Panc1 (cell line): Measurements from ENCODE around the gene LGI4. TPM values are rescaled to one million over a fixed set of nuclear protein-coding genes. Genes with fewer than 3 reads are reported as not detected.
"Not testable (repeated sequence)": the region's sequence is repeated elsewhere in the genome, so short reads cannot be mapped to it uniquely, and the experiment has no call there.

Experiments used
- ATAC-seq: fragments of 200-7000 bp; cut with Tn5 transposase; 2 replicates; pipeline ENCODE4 v1.9.1; 2020; ENCODE audit warnings: mild to moderate bottlenecking, moderate library complexity
- BruUV-seq: library from RNA; stranded (reverse); fragments of 400-500 nt; replicated peaks from 2 replicates; lab custom pipeline; 2021; lab: Mats Ljungman, UMichigan
- CTCF ChIA-PET: fragments of 300-600 bp; sonication (Branson Sonifier 250); formaldehyde crosslinking; loops from one replicate; lab custom pipeline; 2022; ENCODE audit warnings: antibody characterized with exemption; lab: Charles Lee
- POLR2A ChIA-PET: fragments of 300-600 bp; sonication (Branson Sonifier 250); formaldehyde crosslinking; loops from one replicate; lab custom pipeline; 2022; ENCODE audit warnings: antibody characterized with exemption; lab: Charles Lee
- DNase-seq: peaks from one replicate; pipeline ENCODE4 v3.0.0-alpha.2; 2010; ENCODE audit warnings: low read depth, low spot score
- H3K27ac ChIP-seq: 2 replicates; pipeline ENCODE4 v1.5.1; 2011; ENCODE audit warnings: mild to moderate bottlenecking, low read length, inconsistent platforms
- H3K27me3 ChIP-seq: fragments of 200-500 bp; sonication (Bioruptor generic); 2 replicates; pipeline ENCODE4 v1.6.0; 2014; ENCODE audit warnings: low read length, inconsistent platforms; ENCODE audit not compliant: control insufficient read depth, insufficient read depth
- H3K36me3 ChIP-seq: fragments of 200-500 bp; sonication (Bioruptor generic); 2 replicates; pipeline ENCODE4 v1.5.1; 2014; ENCODE audit warnings: inconsistent platforms, mild to moderate bottlenecking, low read length, moderate library complexity; ENCODE audit not compliant: control insufficient read depth, insufficient read depth
- H3K4me1 ChIP-seq: 2 replicates; pipeline ENCODE4 v1.5.1; 2011; ENCODE audit warnings: inconsistent platforms, mild to moderate bottlenecking, low read length, moderate library complexity; ENCODE audit not compliant: control insufficient read depth, insufficient read depth
- H3K4me3 ChIP-seq, 2 experiments: 2 replicates each; pipeline ENCODE4 v1.5.1; 2011 to 2012; ENCODE audit warnings: low read depth in 2 of 2, low read length in 2 of 2, mild to moderate bottlenecking in 2 of 2, inconsistent platforms in 1 of 2, moderate library complexity in 1 of 2
- H3K9me3 ChIP-seq: fragments of 200-500 bp; sonication (Bioruptor generic); 2 replicates; pipeline ENCODE4 v1.5.1; 2014; ENCODE audit warnings: low read depth, mild to moderate bottlenecking, inconsistent platforms, low read length, moderate library complexity; ENCODE audit not compliant: control insufficient read depth, insufficient read depth
- CTCF ChIP-seq: fragments of 450-650 bp; IDR thresholded peaks from 2 replicates; pipeline ENCODE4 v1.5.1; 2017; ENCODE audit warnings: mild to moderate bottlenecking
- POLR2AphosphoS5 ChIP-seq: IDR thresholded peaks from 2 replicates; pipeline ENCODE4 v1.6.1; 2012; ENCODE audit warnings: mild to moderate bottlenecking, low read depth, low read length, moderate library complexity
- REST ChIP-seq, 2 experiments: IDR thresholded peaks; 2 replicates each; pipeline ENCODE4 v1.6.1; 2011 to 2012; ENCODE audit warnings: low read depth in 2 of 2, control low read depth in 1 of 2, low read length in 1 of 2, mild to moderate bottlenecking in 1 of 2, moderate library complexity in 1 of 2; ENCODE audit not compliant: insufficient read depth in 1 of 2
- SIN3A ChIP-seq: IDR thresholded peaks from 2 replicates; pipeline ENCODE4 v1.6.1; 2012; ENCODE audit warnings: low read depth, mild to moderate bottlenecking, low read length, moderate library complexity, borderline replicate concordance; ENCODE audit not compliant: insufficient read depth
- TCF7L2 ChIP-seq: IDR thresholded peaks from 2 replicates; pipeline ENCODE4 v1.6.1; 2011; ENCODE audit warnings: mild to moderate bottlenecking, low read depth, low read length, inconsistent platforms
- in situ Hi-C: cut with HindIII; loops from 2 replicates; pipeline ENCODE4 v1.10.0; 2016; ENCODE audit warnings: low sequenced_read_pairs, low pct_unique_long_range_greater_than_20kb
- intact Hi-C: fragments of 100-400 bp; cut with micrococcal nuclease; formaldehyde crosslinking; loops from one replicate; pipeline ENCODE4 v1.10.0; 2022; ENCODE audit not compliant: unreplicated experiment
- total RNA-seq: library from RNA; stranded (reverse); gene quantifications from one replicate; pipeline ENCODE4 v1.2.1, GENCODE V29; 2021; ENCODE audit not compliant: unreplicated experiment

Gene LGI4
- total RNA-seq, 1 experiment from 2014 or later: 0.18 TPM

DNA sequence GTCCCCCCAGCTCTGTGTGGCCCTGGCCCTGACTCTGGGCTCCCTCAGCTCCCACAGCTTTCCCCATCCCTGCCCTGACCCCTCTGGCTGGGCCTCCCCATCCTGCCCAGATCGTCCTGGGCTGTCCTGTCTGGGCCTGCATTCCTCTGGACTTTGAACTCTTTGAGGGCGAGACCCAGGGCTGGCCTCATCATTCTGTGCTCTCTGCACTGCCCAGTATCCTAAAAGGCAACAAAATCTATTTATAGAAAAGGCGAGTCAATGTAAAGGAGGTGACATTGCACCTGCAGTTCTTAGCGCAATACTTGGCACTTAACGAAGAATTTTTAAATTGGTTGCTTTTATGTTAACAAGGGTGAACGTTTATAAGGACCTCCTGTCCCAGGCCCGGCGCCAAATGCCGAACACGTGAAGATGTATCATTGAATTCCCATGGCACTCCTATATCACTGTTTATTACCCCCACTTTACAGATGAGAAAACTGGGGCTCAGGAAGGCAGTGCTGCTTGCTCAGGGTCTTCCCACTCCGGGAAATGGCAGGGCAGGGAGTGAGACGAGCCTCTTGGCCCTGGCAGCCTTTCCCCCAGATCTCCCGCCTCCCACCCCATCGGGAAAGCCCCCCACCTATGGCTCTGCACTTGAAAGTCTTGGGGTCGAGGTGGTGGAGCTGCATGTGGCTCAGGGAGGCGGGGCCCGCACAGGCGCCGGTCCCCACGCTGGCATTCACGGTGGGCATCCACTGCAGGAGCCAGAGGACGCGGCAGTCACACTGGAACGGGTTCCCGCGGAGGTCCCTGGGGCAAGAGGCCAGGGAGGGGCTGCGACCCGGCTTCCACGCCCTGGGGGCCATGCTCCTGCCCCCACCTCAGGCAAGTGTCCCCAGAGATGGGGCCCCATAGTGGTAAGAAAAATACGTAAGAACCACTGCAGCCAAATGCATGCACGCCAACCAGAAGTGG lies 3.8 kb downstream of the LGI4 start:
- TF ChIP-seq CTCF: no peak
- ChIA-PET CTCF (no interaction called here), POLR2A (no interaction called here)
- intact Hi-C loops: no loop called here
- Histone ChIP-seq H3K36me3 (no peaks in the 10 kb centered on the region), H3K27ac (no peak overlapping the region), H3K4me3 (no peak overlapping the region), H3K9me3 (no peaks in the 10 kb centered on the region), H3K27me3 (no peaks in the 10 kb centered on the region), H3K4me1 (peaks cover 5% of the 10 kb centered on the region; the same call in 1 of the 2 replicates)
- in situ Hi-C loops: no loop called here
- ATAC-seq: no peak
- no TSS peak for BruUV-seq
- no peak for DNase-seq

DNA sequence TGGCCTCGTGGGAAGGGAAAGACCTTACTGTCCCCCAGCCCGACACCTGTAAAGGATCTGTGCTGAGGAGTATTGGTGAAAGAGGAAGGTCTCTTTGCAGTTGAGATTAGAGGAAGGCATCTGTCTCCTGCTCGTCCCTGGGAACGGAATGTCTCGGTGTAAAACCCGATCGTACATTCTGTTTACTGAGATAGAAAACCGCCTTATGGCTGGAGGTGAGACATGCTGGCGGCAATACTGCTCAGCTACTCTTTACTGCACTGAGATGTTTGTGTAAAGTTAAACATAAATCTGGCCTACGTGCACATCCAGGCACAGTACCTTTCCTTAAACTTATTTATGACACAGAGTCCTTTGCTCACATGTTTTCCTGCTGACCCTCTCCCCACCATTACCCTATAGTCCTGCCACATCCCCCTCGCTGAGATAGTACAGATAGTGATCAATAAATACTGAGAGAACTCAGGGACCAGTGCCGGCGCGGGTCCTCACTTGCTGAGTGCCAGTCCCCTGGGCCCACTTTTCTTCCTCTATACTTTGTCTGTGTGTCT lies 5.1 kb downstream of the LGI4 start:
- intact Hi-C loops: not testable (repeated sequence)

DNA sequence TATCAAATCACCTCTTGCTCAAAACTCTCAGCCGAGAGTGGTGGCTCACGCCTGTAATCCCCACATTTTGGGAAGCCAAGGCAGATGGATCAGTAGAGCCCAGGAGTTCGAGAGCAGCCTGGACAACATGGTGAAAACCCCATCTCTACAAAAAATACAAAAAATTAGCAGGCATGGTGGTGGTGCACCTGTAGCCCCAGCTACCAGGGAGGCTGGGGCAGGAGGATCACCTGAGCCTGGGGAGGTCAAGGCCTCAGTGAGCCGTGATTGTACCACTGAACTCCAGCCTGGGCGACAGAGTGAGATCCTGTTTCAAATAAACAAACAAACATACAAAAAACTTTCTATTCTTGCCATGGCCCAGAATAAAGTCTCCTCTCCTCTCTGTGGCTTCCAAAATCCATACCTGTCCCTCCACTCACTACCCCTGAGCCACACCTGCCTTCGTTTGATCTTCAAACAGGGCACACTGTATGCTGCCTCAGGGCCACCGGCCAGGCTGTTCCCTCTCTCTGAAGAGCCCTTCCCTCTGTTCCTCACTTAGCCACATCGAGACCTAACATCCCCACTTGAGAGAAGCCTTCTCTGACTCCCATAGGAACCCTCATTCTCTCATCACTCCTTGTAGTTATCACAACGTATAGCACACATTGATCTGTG lies 6.3 kb downstream of the LGI4 start:
- no peaks in the 10 kb centered on the region for H3K27me3 ChIP-seq
- in situ Hi-C loops: no loop called here
- H3K9me3 ChIP-seq: no peaks in the 10 kb centered on the region
- ChIA-PET CTCF (no interaction called here), POLR2A (no interaction called here)
- peaks cover 8% of the 10 kb centered on the region for H3K4me1 ChIP-seq
- TF ChIP-seq POLR2AphosphoS5 (no peak), REST (IDR thresholded peaks at IDR 0.05; ENCODE audit: insufficient read depth in 1 of 2, low read depth in 2 of 2, low read length in 1 of 2) (no peak), SIN3A (no peak), CTCF (no peak), TCF7L2 (no peak)
- DNase-seq: no peak
- intact Hi-C loops: no loop called here
- no peaks in the 10 kb centered on the region for H3K36me3 ChIP-seq
- no TSS peak for BruUV-seq
- H3K27ac ChIP-seq: no peak overlapping the region
- no peak overlapping the region for H3K4me3 ChIP-seq
- ATAC-seq: no peak

More for the DNA sequence above, 5.1 kb downstream of the LGI4 start:
- CTCF ChIA-PET, H3K27me3 ChIP-seq, DNase-seq, BruUV-seq, ATAC-seq, POLR2A ChIA-PET, H3K27ac ChIP-seq, H3K4me3 ChIP-seq, in situ Hi-C loops, H3K4me1 ChIP-seq, H3K36me3 ChIP-seq, H3K9me3 ChIP-seq: not testable (repeated sequence)
